HL-60/S4 treated with phorbol 12-myristate 13-acetate at 8.2 ng/mL for 4 days and 3 days (cell line): ENCODE data around the gene ATF2.
"Not testable (repeated sequence)": the region's sequence is repeated elsewhere in the genome, so short reads cannot be mapped to it uniquely, and the experiment has no call there.

Experiments used
- in situ Hi-C: fragments of 300-500 bp; cut with MboI; formaldehyde crosslinking; loops from 2 replicates; pipeline ENCODE4 v1.15.0; 2022; ENCODE audit warnings: low sequenced_read_pairs

Gene ATF2

GRCh38 chr2:175166216-175166824, 1.7 kb downstream of the ATF2 start:
- in situ Hi-C loops: no loop called here

- in situ Hi-C loops: no loop called here
Measured at GRCh38 chr2:175164235-175164634, 3.8 kb downstream of the ATF2 start.

GRCh38 chr2:175158894-175159293, 9.1 kb downstream of the ATF2 start:
- in situ Hi-C loops: no loop called here

- in situ Hi-C loops: no loop called here
Measured at GRCh38 chr2:175156534-175156933, 11.5 kb downstream of the ATF2 start.

DNA sequence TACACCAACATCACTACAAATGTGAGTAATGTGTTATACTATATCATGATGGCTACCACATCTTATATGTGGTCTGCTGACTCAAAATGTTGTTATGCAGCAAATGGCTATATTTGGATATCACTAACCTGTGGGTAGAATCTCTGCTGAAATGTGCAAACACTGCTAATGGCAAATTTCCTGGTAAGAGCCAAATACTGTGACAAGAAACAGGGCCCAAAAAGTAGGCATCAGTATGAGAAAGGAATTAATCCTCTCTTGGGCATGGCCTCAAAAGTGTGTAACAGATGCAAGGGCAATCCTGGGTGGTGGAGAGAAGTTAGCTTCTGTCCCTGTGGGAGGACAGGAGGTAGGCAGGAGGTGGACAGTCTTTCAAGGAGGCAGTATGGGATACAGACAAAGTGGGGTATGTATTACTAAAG, 13.3 kb downstream of the ATF2 start:
- in situ Hi-C loops: no loop called here

- in situ Hi-C loops: no loop called here
Measured at GRCh38 chr2:175152242-175152641, 15.8 kb downstream of the ATF2 start.

- in situ Hi-C loops: no loop called here
Measured at GRCh38 chr2:175151791-175152190, 16.2 kb downstream of the ATF2 start.

GRCh38 chr2:175147186-175147585, 20.8 kb downstream of the ATF2 start:
- in situ Hi-C loops: no loop called here

GRCh38 chr2:175143678-175144077, 24.3 kb downstream of the ATF2 start:
- in situ Hi-C loops: no loop called here

GRCh38 chr2:175143191-175143590, 24.8 kb downstream of the ATF2 start:
- in situ Hi-C loops: no loop called here

DNA sequence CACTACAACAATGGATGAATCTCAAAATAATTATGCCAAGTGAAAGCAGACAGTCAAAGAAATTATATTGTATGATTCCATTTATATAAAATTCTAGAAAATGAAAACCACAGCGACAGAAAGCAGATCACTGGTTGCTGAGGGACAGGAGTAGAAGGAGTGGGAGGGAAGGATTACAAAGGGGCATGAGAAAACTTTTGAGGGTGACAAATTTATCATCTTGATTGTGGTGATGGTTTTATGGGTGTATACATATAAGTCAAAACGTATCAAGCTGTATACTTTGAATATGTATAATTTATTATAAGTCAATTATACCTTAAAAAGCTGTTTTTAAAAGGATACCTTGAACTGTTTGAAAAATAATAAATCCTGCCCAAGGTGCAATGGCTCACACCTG, 27.7 kb downstream of the ATF2 start:
- in situ Hi-C loops: no loop called here

GRCh38 chr2:175137793-175138192, 30.2 kb downstream of the ATF2 start:
- in situ Hi-C loops: no loop called here

GRCh38 chr2:175136334-175137215, 31.4 kb downstream of the ATF2 start:
- in situ Hi-C loops: no loop called here

- in situ Hi-C loops: no loop called here
Measured at GRCh38 chr2:175135862-175136261, 32.1 kb downstream of the ATF2 start.

- in situ Hi-C loops: no loop called here
Measured at GRCh38 chr2:175135177-175135576, 32.8 kb downstream of the ATF2 start.

GRCh38 chr2:175131252-175131651, 36.8 kb downstream of the ATF2 start:
- in situ Hi-C loops: no loop called here

DNA sequence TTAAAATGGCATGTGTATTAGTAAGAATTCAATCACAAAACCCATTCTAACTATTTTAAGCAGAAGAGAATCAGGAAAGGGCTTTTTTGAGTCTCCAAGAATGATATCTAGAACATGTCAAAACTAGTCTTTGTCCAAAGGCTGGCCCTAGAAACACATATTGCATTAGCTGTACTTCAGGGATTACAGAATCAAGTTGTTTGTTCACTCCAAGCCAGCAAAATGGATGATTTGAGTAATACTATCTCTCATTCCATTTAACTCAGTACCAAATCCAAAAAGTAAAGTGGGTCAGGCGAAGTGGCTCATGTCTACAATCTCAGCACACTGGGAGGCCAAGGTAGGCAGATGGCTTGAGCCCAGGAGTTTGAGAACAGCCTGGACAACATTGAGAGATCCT, 41.3 kb downstream of the ATF2 start:
- in situ Hi-C loops: no loop called here

- in situ Hi-C loops: no loop called here
Measured at GRCh38 chr2:175123254-175123653, 44.7 kb downstream of the ATF2 start.

DNA sequence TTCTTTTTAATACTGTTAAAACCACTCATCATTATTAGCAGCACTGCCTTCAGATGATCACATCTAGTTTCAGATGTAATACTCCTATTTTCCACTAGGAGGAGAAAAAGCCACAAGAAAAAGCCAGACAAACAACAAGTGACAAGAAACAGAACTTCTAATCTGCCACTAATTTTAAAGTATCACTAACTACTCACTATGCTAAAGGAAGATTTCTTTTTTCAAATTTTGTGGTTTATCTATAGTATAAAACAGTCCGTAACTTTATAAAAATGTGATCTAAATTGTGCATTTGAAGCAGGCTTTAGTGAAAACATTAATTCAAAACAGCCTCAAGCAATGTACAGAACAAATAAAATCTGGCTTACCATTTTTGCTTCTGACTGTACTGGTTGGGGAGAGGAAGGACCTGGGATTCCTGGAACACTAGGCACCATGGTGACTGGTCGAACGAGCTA, 56.8 kb downstream of the ATF2 start:
- in situ Hi-C loops: no loop called here

GRCh38 chr2:175108091-175108490, 59.9 kb downstream of the ATF2 start:
- in situ Hi-C loops: not testable (repeated sequence)

DNA sequence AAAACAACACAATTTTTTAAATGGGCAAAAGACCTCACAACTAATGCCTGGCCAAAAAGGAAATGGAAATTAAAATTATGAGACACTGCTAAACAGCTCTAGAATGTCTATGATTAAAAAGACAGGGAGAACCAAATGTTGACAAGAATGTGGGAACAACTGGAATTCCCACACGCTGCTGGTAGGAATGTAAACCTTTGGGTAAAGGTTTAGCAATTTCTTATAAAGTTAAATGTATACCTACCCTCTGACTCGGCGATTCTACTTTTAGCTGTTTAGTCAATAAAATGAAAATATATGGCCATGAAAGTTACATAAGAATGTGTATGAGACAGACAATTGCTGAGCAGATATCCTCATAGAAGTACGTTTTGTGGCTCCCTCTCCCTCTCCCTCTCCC, 60.9 kb downstream of the ATF2 start:
- in situ Hi-C loops: no loop called here

- in situ Hi-C loops: no loop called here
Measured at GRCh38 chr2:175103191-175103590, 64.8 kb downstream of the ATF2 start.
